Activated T-helper 1 cell treated with anti-CD3 and anti-CD28 coated beads, Interleukin-12 subunit alpha, Interleukin-12 subunit beta, Interleukin-2, Interleukin-4 antibody, amounts not matched to agents 30 ng/mL and 10 ng/mL and 1 ng/mL, durations not matched to agents 14 hours and 24 hours and 36 hours (primary cell): ENCODE measurements around the gene FAM227B. TPM values are rescaled to one million over a fixed set of nuclear protein-coding genes. Genes with fewer than 3 reads are reported as not detected.

ENCODE experiments used
- DNase-seq: peaks from one replicate; pipeline ENCODE4 v3.0.0; 2021; ENCODE audit warnings: low spot score
- H3K27ac Mint-ChIP-seq: one replicate; pipeline ENCODE4 v1.8.0; 2021; ENCODE audit warnings: mild to moderate bottlenecking, mixed read lengths
- H3K27me3 Mint-ChIP-seq: one replicate; pipeline ENCODE4 v1.8.0; 2022; ENCODE audit warnings: mild to moderate bottlenecking, moderate library complexity, mixed read lengths; ENCODE audit not compliant: insufficient read depth
- H3K36me3 Mint-ChIP-seq: one replicate; pipeline ENCODE4 v1.8.0; 2021; ENCODE audit warnings: low read depth, mixed read lengths
- H3K4me1 Mint-ChIP-seq: one replicate; pipeline ENCODE4 v1.8.0; 2021; ENCODE audit warnings: low read depth, mixed read lengths
- H3K4me3 Mint-ChIP-seq: one replicate; pipeline ENCODE4 v1.8.0; 2021; ENCODE audit warnings: mild to moderate bottlenecking, moderate library complexity, mixed read lengths
- H3K9me3 Mint-ChIP-seq: one replicate; pipeline ENCODE4 v1.8.0; 2021; ENCODE audit warnings: mixed read lengths
- intact Hi-C: fragments of 100-400 bp; cut with micrococcal nuclease; formaldehyde crosslinking; loops from one replicate; pipeline ENCODE4 v1.15.1; 2024
- total RNA-seq: library from RNA; stranded (reverse); gene quantifications from 2 replicates; pipeline ENCODE4 v1.2.3, GENCODE V29; 2022

FAM227B gene
- total RNA-seq, 1 donor from 2014 or later = 2.3 TPM

- DNase-seq = no peak
- Mint-ChIP-seq H3K4me3 (no peak overlapping the region), H3K27me3 (no peaks in the 10 kb centered on the region), H3K27ac (no peak overlapping the region), H3K9me3 (peaks cover 7% of the 10 kb centered on the region), H3K36me3 (peaks cover 24% of the 10 kb centered on the region), H3K4me1 (peaks cover 6% of the 10 kb centered on the region)
- intact Hi-C loops = no loop called here
These were observed 305.9 kb downstream of the FAM227B start for GRCh38 chr15:49314716-49315115.

- Mint-ChIP-seq H3K4me3 (no peak overlapping the region), H3K27me3 (no peaks in the 10 kb centered on the region), H3K4me1 (peaks cover 6% of the 10 kb centered on the region), H3K27ac (no peak overlapping the region), H3K36me3 (peaks cover 21% of the 10 kb centered on the region), H3K9me3 (peaks cover 7% of the 10 kb centered on the region)
- no peak for DNase-seq
- intact Hi-C loops = no loop called here
These were observed 307.0 kb downstream of the FAM227B start for GRCh38 chr15:49313650-49314049.

GRCh38 chr15:49309889-49310288, 310.7 kb downstream of the FAM227B start:
- no peaks in the 10 kb centered on the region for H3K27me3 Mint-ChIP-seq
- DNase-seq = no peak
- H3K36me3 Mint-ChIP-seq = peaks cover 28% of the 10 kb centered on the region
- H3K27ac Mint-ChIP-seq = no peak overlapping the region
- H3K4me1 Mint-ChIP-seq = peaks cover 6% of the 10 kb centered on the region
- peaks cover 7% of the 10 kb centered on the region for H3K9me3 Mint-ChIP-seq
- no peak overlapping the region for H3K4me3 Mint-ChIP-seq
- intact Hi-C loops = no loop called here

- H3K9me3 Mint-ChIP-seq = peaks cover 7% of the 10 kb centered on the region
- intact Hi-C loops = no loop called here
- H3K27ac Mint-ChIP-seq = no peak overlapping the region
These were observed 311.9 kb downstream of the FAM227B start for GRCh38 chr15:49308686-49309085.

GRCh38 chr15:49306551-49306950, 314.1 kb downstream of the FAM227B start:
- no peak for DNase-seq
- H3K9me3 Mint-ChIP-seq = peaks cover 7% of the 10 kb centered on the region
- H3K36me3 Mint-ChIP-seq = peaks cover 37% of the 10 kb centered on the region
- H3K4me3 Mint-ChIP-seq = no peak overlapping the region
- H3K27ac Mint-ChIP-seq = no peak overlapping the region
- no peaks in the 10 kb centered on the region for H3K27me3 Mint-ChIP-seq
- intact Hi-C loops = no loop called here
- no peaks in the 10 kb centered on the region for H3K4me1 Mint-ChIP-seq

More at GRCh38 chr15:49308686-49309085, 311.9 kb downstream of the FAM227B start:
- H3K36me3 Mint-ChIP-seq = peaks cover 36% of the 10 kb centered on the region
- H3K4me3 Mint-ChIP-seq = no peak overlapping the region
- DNase-seq = no peak
- no peaks in the 10 kb centered on the region for H3K27me3 Mint-ChIP-seq
- peaks cover 6% of the 10 kb centered on the region for H3K4me1 Mint-ChIP-seq

- H3K9me3 Mint-ChIP-seq = peaks cover 15% of the 10 kb centered on the region
These were observed 317.6 kb downstream of the FAM227B start for GRCh38 chr15:49303003-49303402.

GRCh38 chr15:49301562-49301961, 319.1 kb downstream of the FAM227B start:
- Mint-ChIP-seq H3K4me1 (no peaks in the 10 kb centered on the region), H3K4me3 (no peak overlapping the region), H3K27ac (no peak overlapping the region), H3K36me3 (peaks cover 22% of the 10 kb centered on the region), H3K9me3 (peaks cover 15% of the 10 kb centered on the region), H3K27me3 (no peaks in the 10 kb centered on the region)
- no peak for DNase-seq
- intact Hi-C loops = no loop called here

More at GRCh38 chr15:49303003-49303402, 317.6 kb downstream of the FAM227B start:
- H3K4me3 Mint-ChIP-seq = no peak overlapping the region
- no peak for DNase-seq
- no peaks in the 10 kb centered on the region for H3K27me3 Mint-ChIP-seq
- H3K27ac Mint-ChIP-seq = no peak overlapping the region
- H3K4me1 Mint-ChIP-seq = no peaks in the 10 kb centered on the region
- peaks cover 25% of the 10 kb centered on the region for H3K36me3 Mint-ChIP-seq
- intact Hi-C loops = no loop called here

GRCh38 chr15:49300856-49301255, 319.8 kb downstream of the FAM227B start:
- no peak overlapping the region for H3K27ac Mint-ChIP-seq
- H3K4me1 Mint-ChIP-seq = no peaks in the 10 kb centered on the region
- no peak for DNase-seq
- H3K9me3 Mint-ChIP-seq = peaks cover 15% of the 10 kb centered on the region
- H3K4me3 Mint-ChIP-seq = no peak overlapping the region
- H3K36me3 Mint-ChIP-seq = peaks cover 26% of the 10 kb centered on the region
- no peaks in the 10 kb centered on the region for H3K27me3 Mint-ChIP-seq
- intact Hi-C loops = no loop called here

- no peaks in the 10 kb centered on the region for H3K27me3 Mint-ChIP-seq
- peaks cover 23% of the 10 kb centered on the region for H3K36me3 Mint-ChIP-seq
- H3K9me3 Mint-ChIP-seq = peaks cover 15% of the 10 kb centered on the region
- intact Hi-C loops = no loop called here
- H3K4me1 Mint-ChIP-seq = no peaks in the 10 kb centered on the region
- H3K4me3 Mint-ChIP-seq = no peak overlapping the region
- no peak for DNase-seq
- no peak overlapping the region for H3K27ac Mint-ChIP-seq
These were observed 323.0 kb downstream of the FAM227B start for GRCh38 chr15:49297584-49297983.

- no peaks in the 10 kb centered on the region for H3K27me3 Mint-ChIP-seq
- intact Hi-C loops = no loop called here
- peaks cover 15% of the 10 kb centered on the region for H3K9me3 Mint-ChIP-seq
- H3K27ac Mint-ChIP-seq = no peak overlapping the region
- H3K4me3 Mint-ChIP-seq = no peak overlapping the region
- peaks cover 30% of the 10 kb centered on the region for H3K36me3 Mint-ChIP-seq
- peaks cover 7% of the 10 kb centered on the region for H3K4me1 Mint-ChIP-seq
- DNase-seq = no peak
These were observed 324.4 kb downstream of the FAM227B start for GRCh38 chr15:49296258-49296657.

GRCh38 chr15:49293941-49294340, 326.7 kb downstream of the FAM227B start:
- no peak overlapping the region for H3K27ac Mint-ChIP-seq

GRCh38 chr15:49290191-49290590, 330.4 kb downstream of the FAM227B start:
- Mint-ChIP-seq H3K27ac (peak overlapping the region; percentile 11), H3K4me3 (no peak overlapping the region), H3K9me3 (peaks cover 10% of the 10 kb centered on the region), H3K36me3 (peaks cover 53% of the 10 kb centered on the region), H3K27me3 (no peaks in the 10 kb centered on the region), H3K4me1 (peaks cover 54% of the 10 kb centered on the region)
- intact Hi-C loops = no loop called here
- DNase-seq = no peak

More at GRCh38 chr15:49293941-49294340, 326.7 kb downstream of the FAM227B start:
- Mint-ChIP-seq H3K9me3 (peaks cover 3% of the 10 kb centered on the region), H3K4me3 (no peak overlapping the region), H3K27me3 (no peaks in the 10 kb centered on the region), H3K36me3 (peaks cover 37% of the 10 kb centered on the region), H3K4me1 (peaks cover 16% of the 10 kb centered on the region)
- DNase-seq = no peak
- intact Hi-C loops = no loop called here

- peaks cover 62% of the 10 kb centered on the region for H3K36me3 Mint-ChIP-seq
- peaks cover 14% of the 10 kb centered on the region for H3K9me3 Mint-ChIP-seq
- peaks cover 56% of the 10 kb centered on the region for H3K4me1 Mint-ChIP-seq
- intact Hi-C loops = loop anchor here (5.0 kb wide), 5 partner anchors 39 to 974 kb away; partner anchors contain the start of genes COPS2, DTWD1 and FAM227B
- no peak overlapping the region for H3K4me3 Mint-ChIP-seq
- DNase-seq = no peak
- peak overlapping the region; percentile 82 for H3K27ac Mint-ChIP-seq
- H3K27me3 Mint-ChIP-seq = no peaks in the 10 kb centered on the region
These were observed 332.2 kb downstream of the FAM227B start for GRCh38 chr15:49288391-49288790.

GRCh38 chr15:49287481-49287880, 333.1 kb downstream of the FAM227B start:
- intact Hi-C loops = loop anchor here (5.0 kb wide), 5 partner anchors 40 to 975 kb away; partner anchors contain the start of genes COPS2, DTWD1 and FAM227B
- Mint-ChIP-seq H3K4me3 (no peak overlapping the region), H3K4me1 (peaks cover 56% of the 10 kb centered on the region), H3K9me3 (peaks cover 14% of the 10 kb centered on the region), H3K36me3 (peaks cover 65% of the 10 kb centered on the region), H3K27ac (peak overlapping the region; percentile 82), H3K27me3 (no peaks in the 10 kb centered on the region)
- DNase-seq = no peak
